C1 segment of cervical spinal cord (tissue), 14 donors: ENCODE measurements around the gene EBI3.
"Not testable (repeated sequence)": the region's sequence is repeated elsewhere in the genome, so short reads cannot be mapped to it uniquely, and the experiment has no call there.

Experiments
- DNase-seq, 14 donors: peaks; one replicate each; lab custom pipeline; 2025; lab: John Stamatoyannopoulos, UW

The EBI3 gene

GRCh38 chr19:4234142-4234861, 5.0 kb downstream of the EBI3 start:
- no peak for DNase-seq

GRCh38 chr19:4234862-4235201, 5.5 kb downstream of the EBI3 start:
- no peak for DNase-seq

- DNase-seq = not testable (repeated sequence)
These were observed 8.2 kb downstream of the EBI3 start for GRCh38 chr19:4237510-4237909.

DNA sequence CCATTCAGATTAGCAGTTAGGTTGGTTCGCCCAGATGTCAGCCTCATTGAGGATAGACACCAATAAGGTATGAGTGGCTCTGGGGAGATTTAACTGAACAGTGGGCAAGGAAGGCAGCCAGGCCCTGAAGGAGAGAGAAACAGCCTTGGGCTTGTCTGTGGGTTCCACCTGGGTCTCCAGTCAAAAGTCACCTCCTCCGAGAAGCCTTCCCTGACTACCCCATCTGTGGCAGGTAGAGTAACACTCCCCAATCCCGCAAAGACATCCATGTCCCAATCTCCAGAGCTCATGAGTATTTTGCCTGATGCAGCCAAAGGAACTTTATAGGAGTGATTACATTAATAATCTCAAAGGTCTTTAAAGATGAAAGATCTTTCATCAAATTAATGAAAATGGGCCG, 9.5 kb downstream of the EBI3 start:
- no peak for DNase-seq

DNA sequence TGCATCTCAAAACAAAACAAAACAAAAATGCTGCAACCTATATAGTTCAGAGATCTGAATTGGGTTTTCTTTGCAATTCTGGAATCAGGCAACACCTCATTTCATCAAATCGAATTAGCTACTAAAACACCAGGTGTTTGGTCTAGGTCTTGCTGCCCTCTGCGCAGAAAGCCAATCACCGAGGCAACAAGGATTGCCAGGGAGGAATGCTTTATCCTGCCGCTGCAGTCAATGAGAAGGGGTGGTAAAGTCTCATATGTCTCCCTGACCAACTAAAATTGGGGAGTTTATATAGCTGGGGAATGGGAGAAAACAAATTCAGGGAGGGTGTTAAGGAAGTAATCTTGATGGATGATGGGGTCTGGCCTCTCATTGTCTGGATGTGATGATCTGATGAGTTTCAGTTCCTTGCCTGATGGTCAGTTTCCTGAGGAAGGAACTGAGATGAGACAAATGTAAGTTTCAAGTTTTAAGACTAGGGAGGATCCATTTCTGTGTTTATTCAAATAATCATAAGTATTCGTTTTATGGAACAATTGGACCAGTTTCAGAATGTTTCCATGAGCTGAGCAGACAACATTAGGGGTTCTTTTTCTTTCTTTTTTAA, 12.6 kb downstream of the EBI3 start:
- no peak for DNase-seq

- DNase-seq = not testable (repeated sequence)
These were observed 16.6 kb downstream of the EBI3 start for GRCh38 chr19:4245938-4246337.

- DNase-seq = peak; percentile 75 to 99 (median 96)
These were observed 17.7 kb downstream of the EBI3 start, which contains the start of gene YJU2 for GRCh38 chr19:4246767-4247593. Gene YJU2 (plus strand): TSS chr19:4247080. CDS start chr19:4247147, 67 bp downstream.

GRCh38 chr19:4256563-4256962, 27.2 kb downstream of the EBI3 start:
- no peak for DNase-seq

- DNase-seq = no peak
These were observed 27.7 kb downstream of the EBI3 start for GRCh38 chr19:4257025-4257424.

DNA sequence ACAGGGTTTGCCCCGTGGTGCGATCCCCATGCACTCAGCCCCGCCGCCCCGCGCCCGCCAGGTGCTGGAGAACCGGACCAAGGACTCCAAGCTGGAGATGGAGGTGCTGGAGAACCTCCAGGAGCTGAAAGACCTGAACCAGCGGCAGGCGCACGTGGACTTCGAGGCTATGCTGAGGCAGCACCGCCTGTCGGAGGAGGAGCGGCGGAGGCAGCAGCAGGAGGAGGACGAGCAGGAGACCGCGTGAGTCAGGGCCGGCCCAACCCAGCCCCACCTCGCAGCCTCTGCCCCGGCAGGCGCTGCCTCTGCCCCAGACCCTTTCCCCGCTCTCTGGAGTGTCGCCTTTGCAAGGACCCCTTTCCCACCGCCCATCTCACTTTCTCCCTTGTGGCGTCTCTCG, 28.9 kb downstream of the EBI3 start:
- no peak for DNase-seq

- DNase-seq = no peak
These were observed 31.4 kb downstream of the EBI3 start for GRCh38 chr19:4260613-4261191.

DNA sequence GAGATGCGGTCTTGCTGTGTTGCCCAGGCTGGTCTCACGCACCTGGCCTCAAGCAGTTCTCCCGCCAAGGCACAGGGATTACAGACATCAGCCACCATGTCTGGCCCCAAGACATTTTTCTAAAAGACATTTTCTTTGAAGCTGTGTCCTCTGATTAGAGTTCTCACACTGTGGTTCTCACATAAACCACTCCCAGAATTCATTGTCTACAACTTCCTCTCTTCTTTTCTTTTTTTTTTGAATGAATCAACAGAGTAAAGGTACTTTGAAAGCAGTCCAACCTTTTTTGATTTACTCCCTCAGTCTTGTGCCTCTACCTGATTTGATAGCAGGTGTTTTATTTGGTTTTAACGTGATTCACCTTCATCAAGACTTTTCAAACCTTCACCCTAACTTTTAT, 35.5 kb downstream of the EBI3 start:
- DNase-seq = no peak

DNA sequence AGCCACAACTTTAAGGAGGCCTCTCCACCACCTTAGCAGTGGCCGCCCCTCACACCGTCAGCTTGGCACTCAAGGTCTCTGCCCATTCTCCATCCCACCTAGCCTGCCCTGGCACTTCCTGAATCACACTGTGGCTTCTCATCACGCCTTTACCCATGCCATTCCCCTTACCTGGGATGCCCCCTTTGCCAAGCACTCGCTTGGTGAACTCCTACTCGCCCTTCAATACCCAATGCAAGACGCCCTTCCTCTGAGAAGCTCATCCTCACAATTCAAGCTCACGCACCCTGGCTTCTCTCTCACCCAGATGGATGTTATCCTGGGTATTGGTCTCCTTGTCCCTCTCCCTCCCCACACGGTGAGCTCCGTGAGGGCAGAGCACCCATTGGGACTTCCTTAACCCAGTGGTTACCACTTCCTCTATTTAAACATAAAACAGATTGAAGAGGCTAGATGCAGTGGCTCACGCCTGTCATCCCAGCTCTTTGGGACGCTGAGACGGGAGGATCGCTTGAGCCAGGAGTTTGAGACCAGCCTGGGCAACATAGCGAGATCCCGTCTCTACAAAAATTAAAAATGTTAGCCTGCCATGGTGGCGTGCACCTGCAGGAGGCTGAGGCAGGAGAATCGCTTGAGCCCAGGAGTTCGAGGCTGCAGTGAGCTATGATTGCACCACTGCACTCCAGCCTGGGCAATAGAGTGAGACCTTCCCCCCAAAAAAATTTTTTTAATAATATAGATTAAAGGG, 37.1 kb downstream of the EBI3 start:
- DNase-seq = no peak

GRCh38 chr19:4267101-4267900, 38.0 kb downstream of the EBI3 start:
- DNase-seq = peak in 2 of 14 donors; percentile 17 to 28

- no peak for DNase-seq
These were observed 38.8 kb downstream of the EBI3 start for GRCh38 chr19:4267901-4268815.

- DNase-seq = no peak
These were observed 39.6 kb downstream of the EBI3 start for GRCh38 chr19:4268816-4269430.

DNA sequence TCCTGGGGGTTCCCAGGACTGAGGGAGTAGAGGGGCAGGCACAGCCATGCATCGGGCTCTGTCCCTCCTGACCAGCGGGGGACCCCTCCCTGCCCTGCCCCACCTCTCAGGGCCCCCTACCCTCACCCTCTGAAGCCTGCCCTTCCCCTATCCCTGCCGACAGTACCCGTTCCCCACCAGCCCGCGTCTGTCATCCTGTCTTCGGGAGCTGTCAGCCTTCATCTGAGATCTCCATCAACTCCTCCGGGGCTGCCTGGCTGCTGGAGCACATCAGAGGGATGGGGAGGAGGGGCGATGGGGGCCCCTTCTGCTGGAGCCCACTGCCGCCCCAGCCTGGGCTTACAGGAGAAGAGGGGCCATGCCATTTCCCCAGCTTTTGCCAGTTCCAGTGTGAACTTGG, 43.6 kb downstream of the EBI3 start:
- no peak for DNase-seq

- not testable (repeated sequence) for DNase-seq
These were observed 45.0 kb downstream of the EBI3 start for GRCh38 chr19:4274321-4274686.

- DNase-seq = no peak
These were observed 47.9 kb downstream of the EBI3 start for GRCh38 chr19:4277191-4277696.
